Kidney tubule cell (primary cell): ENCODE measurements around the gene ASL.
"Not testable (repeated sequence)": the region's sequence is repeated elsewhere in the genome, so short reads cannot be mapped to it uniquely, and the experiment has no call there.

Experiments used
- DNase-seq: peaks from one replicate; pipeline ENCODE4 v3.0.0-alpha.2; 2018; ENCODE audit warnings: low spot score

Gene ASL

GRCh38 chr7:66075590-66076461 lies at the start of gene ASL:
Gene ASL (plus strand): TSS chr7:66075819. CDS start chr7:66076082, 263 bp downstream.
- peak; percentile 94 for DNase-seq

GRCh38 chr7:66028342-66028741 lies 47.3 kb upstream of the ASL start:
- DNase-seq = not testable (repeated sequence)

DNA sequence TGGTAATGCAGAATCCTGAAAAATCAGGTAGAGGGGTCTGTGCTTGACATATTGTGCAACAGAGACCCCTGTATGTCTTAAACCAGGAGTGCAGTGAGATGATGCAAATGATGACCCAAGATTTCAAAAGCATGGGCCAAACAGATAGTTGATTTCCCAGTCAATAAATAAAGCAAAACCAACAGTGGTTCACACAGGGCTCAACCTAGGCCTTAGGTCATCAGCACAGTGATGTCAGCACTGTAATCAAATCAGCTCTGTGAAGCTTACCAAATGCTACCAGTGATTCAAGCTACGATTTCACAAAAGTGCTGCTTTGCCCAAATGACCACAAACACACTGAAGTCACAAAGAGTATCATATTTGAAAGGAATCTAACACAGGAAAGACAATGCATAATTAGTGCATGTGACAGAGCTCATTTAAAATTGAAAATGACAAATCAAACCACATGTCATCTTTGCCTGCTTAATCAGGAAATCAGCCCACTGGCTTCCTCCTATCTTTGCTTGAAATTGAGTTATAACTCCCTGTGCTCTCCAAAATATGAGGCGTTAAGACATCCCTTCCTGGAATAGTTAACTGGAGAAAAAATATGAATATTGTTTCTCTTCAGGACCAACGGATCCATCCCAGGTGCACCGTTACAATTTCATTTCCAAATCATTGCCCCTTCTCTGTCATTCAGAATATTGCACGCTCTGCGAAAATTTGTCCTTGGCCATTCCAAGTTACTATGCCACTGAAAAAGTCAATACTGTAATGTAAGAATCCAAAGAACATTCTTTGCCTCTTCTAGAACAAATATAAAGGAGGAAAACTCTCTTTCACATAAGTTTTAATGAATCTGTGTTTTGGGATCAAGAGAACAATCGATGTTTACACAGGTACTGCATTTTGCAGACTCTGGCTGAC lies 41.9 kb upstream of the ASL start:
- no peak for DNase-seq

DNA sequence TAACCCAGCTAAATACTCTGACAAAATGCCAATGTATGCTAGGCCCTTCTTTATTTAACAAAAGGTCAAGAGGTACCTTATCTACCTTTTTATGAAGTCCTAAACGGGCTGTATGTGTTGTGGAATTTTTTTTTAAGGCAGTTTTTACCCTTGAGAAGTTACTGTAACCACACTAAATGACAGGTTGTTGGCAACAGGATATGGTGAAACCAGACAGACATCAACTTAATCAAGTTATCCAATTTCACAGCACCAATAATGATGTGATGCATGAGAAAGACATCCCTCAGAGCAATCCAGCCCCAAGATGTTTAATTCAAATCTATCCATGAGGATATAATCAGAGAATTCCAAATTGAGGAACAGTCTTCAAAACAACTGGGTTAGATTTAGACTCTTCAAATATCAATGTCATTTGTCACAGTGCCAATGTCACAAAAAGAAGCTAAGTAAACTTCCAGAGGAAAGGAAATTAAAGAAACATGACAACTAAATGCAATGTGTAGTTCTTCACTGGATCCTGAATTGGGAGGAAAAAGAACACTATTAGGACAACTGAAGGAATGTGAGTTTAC lies 41.1 kb upstream of the ASL start:
- not testable (repeated sequence) for DNase-seq

- DNase-seq = no peak
Observed at GRCh38 chr7:66036382-66036781, 39.2 kb upstream of the ASL start.

DNA sequence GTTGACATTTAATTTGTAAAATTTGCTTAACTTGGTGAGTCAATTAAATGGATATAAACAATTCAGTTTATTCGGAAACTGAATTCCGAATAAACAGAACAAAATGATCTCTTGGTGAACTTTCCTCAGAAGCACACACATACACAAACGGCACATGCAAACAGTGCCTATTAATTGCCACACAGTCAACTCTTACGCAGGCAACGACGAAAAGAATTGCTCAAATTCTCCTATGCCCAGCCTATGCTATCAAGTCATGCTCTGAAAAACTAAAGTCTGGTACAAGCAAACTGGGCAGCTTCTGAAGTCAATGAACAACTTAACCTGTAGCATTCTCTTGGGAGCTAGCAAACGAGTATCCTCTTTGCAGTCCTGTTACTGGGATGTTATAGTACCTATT lies 38.8 kb upstream of the ASL start:
- no peak for DNase-seq

DNA sequence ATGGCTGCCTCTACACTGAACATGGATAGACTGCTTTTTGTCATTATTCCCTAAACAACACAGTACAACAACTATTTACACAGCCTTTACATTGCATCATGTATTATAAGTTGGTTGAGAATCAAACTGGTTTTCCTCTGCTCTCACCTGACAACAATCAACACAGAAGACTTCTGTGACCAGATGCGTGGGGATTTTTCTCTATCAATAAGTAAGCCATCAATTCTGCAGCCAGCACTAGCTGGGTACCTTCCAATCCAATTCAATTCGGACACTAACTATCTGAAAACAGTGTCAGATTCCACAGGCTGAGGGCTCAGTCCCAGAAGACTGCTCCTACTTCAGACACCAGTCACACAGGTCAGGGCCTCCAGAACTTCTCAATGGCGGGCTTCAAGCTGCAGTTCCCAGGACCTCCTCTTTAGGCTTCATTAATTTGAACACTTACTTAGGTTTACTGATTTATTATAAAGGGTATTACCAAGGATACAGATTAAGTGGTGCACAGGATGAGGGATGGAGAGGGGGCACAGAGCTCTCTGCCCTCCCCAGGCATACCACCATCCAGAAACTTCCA lies 36.4 kb upstream of the ASL start:
- peak; percentile 32 for DNase-seq

GRCh38 chr7:66043681-66044497 lies 31.7 kb upstream of the ASL start:
- DNase-seq = peak; percentile 53

- not testable (repeated sequence) for DNase-seq
Observed at GRCh38 chr7:66044498-66044854, 31.1 kb upstream of the ASL start.

- peak; percentile 96 for DNase-seq
Observed at GRCh38 chr7:66047426-66047825, 28.2 kb upstream of the ASL start.

DNA sequence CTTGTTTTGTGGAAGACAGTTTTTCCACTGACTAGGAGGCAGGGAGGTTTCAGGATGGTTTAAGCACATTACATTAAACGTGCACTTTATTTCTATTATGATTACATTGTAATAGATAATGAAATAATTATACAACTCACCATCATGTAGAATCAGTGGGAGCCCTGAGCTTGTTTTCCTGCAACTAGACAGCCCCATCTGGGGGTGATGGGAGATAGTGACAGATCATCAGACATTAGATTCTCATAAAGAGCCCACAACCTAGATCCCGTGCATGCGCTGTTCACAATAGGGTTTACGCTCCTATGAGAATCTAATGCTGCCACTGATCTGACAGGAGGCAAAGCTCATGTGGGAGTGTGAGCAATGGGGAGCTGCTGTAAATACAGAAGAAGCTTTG lies 25.7 kb upstream of the ASL start:
- not testable (repeated sequence) for DNase-seq

DNA sequence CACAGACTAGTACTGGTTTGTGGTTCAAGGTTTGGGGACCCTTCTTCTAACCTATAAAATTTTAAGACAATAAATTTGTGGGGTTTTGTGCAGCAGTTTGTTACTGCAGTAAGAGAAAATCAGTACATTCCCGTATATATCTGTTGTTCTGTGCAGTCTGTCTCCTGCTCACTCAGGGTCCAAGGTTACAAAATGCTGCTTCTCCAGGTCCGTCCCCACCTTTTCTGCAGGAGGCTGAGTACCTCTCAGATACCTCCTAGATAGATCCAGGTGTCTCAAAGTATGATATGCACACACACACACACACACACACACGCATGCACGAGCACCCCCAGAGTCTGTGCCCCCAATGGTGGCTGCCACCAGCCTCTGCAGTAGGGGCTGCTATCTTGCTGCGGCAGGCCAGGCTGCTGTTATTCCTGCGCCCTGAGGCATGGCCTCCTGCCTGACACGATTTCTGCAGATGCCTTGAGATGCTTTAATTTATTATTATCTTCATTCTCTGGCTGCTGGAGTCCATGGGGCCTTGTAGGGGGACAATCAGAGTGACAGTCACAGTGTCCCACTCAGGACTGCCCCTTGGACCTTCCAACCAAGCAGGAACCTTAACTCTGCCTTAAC lies 25.2 kb upstream of the ASL start:
- DNase-seq = no peak

- peak; percentile 96 for DNase-seq
Observed at GRCh38 chr7:66050990-66051448, 24.6 kb upstream of the ASL start.

DNA sequence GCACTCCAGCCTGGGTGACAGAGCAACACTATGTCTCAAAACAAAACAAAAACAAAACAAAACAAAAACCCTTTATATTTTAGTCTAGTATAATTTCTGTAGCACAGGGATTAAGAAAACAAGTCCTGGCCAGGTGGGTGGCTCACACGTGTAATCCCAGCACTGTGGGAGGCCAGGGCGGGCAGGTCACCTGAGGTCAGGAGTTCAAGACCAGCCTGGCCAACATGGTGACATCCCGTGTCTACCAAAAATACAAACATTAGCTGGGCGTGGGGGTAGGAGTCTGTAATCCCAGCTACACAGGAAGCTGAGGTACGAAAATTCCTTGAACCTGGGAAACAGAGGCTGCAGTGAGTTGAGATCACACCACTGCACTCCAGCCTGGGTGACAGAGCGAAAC lies 23.2 kb upstream of the ASL start:
- DNase-seq = no peak

GRCh38 chr7:66054063-66054462 lies 21.6 kb upstream of the ASL start:
- DNase-seq = no peak

DNA sequence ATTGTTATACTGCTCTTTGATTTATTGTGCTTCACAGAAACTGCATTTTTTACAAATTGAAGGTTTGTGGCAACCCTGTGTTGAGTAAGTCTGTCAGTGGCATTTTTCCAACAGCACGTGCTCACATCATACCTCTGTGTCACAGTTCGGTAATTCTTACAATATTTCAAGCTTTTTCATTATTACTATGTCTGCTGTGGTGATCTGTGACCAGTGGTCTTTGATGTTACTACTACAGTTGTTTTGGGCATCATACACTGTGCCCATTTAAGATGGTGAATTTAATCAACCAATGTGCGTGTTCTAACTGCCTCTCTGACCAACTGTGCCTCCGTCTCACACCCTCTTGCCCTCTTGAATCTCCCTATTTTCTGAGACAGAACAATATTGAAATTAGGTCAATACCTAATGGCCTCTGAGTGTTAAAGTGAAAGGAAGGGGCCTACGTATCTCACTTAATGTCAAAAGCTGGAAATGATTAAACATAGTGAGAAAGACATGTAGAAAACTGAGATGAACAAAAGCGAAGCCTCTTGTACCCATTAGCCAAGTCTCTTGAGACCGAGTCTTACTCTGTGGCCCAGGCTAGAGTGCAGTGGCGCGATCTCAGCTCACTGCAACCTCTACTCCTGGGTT lies 20.2 kb upstream of the ASL start:
- DNase-seq = no peak

GRCh38 chr7:66060796-66061195 lies 14.8 kb upstream of the ASL start:
- no peak for DNase-seq

DNA sequence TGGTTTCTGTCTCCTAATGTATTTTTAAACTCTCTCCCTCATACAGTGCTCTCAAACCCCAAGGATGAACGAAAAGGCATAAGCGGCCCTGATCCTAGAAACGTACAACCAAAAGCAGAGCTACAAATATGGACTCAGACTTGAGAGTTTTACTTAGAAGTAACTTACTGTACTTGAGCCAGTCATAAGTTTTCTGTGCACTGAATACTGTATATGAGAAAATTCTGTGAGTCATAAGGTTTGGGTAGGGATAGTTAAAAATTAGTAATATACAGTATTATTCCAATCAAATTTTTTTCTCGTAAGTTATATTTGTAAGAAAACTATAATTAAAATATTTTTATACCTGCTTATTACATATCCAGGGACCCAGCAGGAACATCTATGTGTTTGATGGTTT lies 5.9 kb upstream of the ASL start:
- no peak for DNase-seq

DNA sequence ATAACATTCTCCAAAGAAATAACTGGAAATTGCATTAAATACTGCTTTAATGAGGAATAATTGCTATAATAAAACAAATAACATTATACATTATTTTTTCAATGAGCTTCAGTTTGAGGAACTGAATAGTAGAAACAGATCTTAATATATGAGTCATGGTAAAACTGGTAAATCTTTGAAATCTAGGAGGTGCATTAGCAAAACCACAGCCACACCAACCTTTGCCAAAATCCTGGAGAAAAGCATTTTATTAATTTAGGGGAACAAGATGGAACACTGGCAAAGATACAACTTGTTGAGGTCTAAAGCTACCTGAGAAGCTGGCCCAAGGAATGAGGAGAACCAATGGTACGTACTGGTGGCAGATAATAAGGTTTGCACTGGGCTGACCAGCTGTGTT lies 5.4 kb upstream of the ASL start:
- no peak for DNase-seq

DNA sequence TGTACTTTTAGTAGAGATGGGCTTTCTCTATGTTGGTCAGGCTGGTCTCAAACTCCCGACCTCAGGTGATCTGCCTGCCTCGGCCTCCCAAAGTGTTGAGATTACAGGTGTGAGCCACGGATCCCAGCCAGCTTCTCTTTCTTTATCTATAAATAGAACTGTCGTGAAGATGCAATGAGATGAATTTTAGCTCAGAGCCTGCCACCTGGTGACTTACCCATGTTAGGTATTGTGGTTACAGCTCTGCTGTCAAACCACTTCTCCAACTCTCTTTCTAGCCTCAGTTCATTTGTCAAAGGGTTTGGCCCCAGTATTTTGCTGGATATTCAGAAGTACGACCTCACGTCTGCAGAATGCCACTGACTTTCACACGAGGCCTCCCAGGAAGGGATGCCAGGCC lies 3.4 kb upstream of the ASL start:
- not testable (repeated sequence) for DNase-seq
